GM12865 (cell line): ENCODE measurements around the gene STARD8.

Experiments
- DNase-seq: peaks from one replicate; pipeline ENCODE4 v3.0.0; 2010; ENCODE audit warnings: low read depth
- H3K4me3 ChIP-seq: 2 replicates; pipeline ENCODE4 v1.5.1; 2011; ENCODE audit warnings: mild to moderate bottlenecking, low read depth, low read length, control low read depth
- TF ChIP-seq, protein P1 (sequence below): IDR thresholded peaks from 2 replicates; pipeline ENCODE4 v1.5.1; 2011; ENCODE audit warnings: low read length, control low read depth, low read depth, inconsistent platforms; ENCODE audit not compliant: insufficient read depth; ENCODE audit errors: missing control alignments

The STARD8 gene

GRCh38 chrX:68672581-68673318 is 25.3 kb downstream of the STARD8 start:
- no peak overlapping the region for H3K4me3 ChIP-seq
- TF ChIP-seq, protein P1, sequence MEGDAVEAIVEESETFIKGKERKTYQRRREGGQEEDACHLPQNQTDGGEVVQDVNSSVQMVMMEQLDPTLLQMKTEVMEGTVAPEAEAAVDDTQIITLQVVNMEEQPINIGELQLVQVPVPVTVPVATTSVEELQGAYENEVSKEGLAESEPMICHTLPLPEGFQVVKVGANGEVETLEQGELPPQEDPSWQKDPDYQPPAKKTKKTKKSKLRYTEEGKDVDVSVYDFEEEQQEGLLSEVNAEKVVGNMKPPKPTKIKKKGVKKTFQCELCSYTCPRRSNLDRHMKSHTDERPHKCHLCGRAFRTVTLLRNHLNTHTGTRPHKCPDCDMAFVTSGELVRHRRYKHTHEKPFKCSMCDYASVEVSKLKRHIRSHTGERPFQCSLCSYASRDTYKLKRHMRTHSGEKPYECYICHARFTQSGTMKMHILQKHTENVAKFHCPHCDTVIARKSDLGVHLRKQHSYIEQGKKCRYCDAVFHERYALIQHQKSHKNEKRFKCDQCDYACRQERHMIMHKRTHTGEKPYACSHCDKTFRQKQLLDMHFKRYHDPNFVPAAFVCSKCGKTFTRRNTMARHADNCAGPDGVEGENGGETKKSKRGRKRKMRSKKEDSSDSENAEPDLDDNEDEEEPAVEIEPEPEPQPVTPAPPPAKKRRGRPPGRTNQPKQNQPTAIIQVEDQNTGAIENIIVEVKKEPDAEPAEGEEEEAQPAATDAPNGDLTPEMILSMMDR, result no peak
- no peak for DNase-seq

- TF ChIP-seq, protein P1, result no peak
- H3K4me3 ChIP-seq, result no peak overlapping the region
- no peak for DNase-seq
Measured at GRCh38 chrX:68675571-68675970, 28.1 kb downstream of the STARD8 start.

DNA sequence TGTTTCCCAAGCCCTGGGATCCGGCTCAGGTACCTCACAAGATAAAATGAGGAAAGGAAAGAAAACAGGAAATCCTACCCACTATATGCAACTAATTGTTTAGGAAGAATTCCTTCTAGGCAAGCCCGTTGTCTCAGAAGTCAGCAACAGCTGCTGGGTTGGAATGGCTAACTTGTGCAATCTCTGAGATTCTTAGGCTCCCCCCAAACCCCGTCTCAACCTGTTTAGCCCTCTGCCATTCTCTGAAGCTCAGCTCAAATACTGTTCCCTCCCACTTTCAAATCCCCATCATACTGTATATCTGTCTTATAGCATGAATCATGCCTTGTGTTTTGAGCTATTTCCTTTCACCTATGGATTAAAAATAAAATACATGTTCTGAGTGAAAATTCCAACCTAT is 28.9 kb downstream of the STARD8 start:
- no peak for DNase-seq
- TF ChIP-seq, protein P1, result no peak
- no peak overlapping the region for H3K4me3 ChIP-seq

- H3K4me3 ChIP-seq, result no peak overlapping the region
- TF ChIP-seq, protein P1, result no peak
- DNase-seq, result no peak
Measured at GRCh38 chrX:68677998-68678397, 30.5 kb downstream of the STARD8 start.

DNA sequence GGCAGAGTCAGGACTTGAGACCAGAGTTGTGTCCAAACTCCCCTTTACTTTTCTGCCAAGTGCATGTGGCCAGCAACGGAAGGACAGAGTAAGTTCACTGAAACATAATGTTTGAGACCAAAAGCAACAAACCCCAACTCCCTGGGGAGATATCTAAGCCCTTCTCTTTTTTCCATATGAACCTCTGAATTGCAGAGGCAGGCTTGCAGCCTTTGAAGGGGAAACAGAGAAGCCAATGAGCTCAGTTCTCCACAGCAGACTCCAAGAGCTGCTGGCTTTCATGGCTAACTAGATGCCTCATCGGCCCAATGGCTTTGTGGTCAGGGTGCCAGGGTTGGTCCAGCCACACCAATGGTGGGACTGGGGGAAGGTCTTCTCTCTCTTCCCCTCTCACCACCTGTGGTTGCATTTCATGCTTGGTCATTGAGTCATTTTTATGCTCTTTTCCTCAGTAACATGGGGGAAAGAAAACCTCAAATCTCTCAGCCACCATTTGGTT is 34.0 kb downstream of the STARD8 start:
- H3K4me3 ChIP-seq, result no peak overlapping the region
- TF ChIP-seq, protein P1, result no peak
- DNase-seq, result no peak

- TF ChIP-seq, protein P1, result no peak
- DNase-seq, result no peak
Measured at GRCh38 chrX:68682790-68683189, 35.3 kb downstream of the STARD8 start.

DNA sequence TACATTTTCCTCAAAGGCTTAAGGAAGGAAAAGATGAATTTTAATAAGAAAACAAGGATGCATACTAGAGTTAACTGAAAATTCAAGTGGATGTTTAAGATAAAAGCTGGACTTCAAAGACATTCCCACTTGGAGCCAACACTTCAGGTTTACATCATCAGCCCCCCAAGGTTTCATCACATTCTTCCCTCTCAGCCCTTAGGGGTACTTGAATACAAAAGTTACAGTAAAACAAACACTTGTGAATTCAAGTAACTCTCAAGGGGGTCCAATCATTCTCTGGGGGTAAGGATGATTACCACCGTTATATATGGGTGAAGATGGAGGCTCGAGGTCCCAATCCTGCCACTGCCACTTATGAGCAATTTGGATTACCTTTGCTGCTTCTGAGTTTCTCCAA is 36.1 kb downstream of the STARD8 start:
- no peak for DNase-seq
- TF ChIP-seq, protein P1, result no peak
- H3K4me3 ChIP-seq, result no peak overlapping the region

More at GRCh38 chrX:68682790-68683189, 35.3 kb downstream of the STARD8 start:
- no peak overlapping the region for H3K4me3 ChIP-seq
